ENCODE results near the gene GSTM1.

DNA sequence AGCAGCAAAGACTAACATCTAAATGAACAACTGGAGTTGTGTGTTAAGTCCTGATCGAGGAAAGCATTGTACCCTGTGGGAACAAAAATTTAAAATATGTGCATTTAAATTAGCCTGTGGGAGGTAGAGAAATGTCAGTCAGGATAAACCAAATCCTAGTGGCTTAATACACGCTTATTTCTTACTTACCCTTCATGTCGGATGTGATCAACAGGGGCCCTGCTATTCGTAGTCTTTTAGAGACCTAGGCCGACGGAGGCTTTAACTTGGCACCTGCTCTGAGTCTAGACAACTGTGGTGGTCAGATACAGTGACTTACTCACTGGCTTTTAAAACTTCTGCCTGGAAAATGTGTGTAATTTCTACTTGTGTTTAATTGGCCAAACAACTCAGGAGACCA is 43.0 kb downstream of the GSTM1 start:
- TF ChIP-seq EZH2 (IDR thresholded peaks at IDR 0.05; ENCODE audit: borderline replicate concordance, insufficient read depth, low read depth, low read length, poor library complexity, severe bottlenecking) (no peak), CTCF (IDR thresholded peaks at IDR 0.05) (no peak)
